GM10266 (cell line): ENCODE results near the gene C6orf15.

Experiments used
- DNase-seq: peaks from one replicate; pipeline ENCODE4 v3.0.0; 2012; ENCODE audit errors: extremely low spot score
- TF ChIP-seq, protein P1 (sequence below): IDR thresholded peaks from 2 replicates; pipeline ENCODE4 v1.5.1; 2012; ENCODE audit warnings: mild to moderate bottlenecking, low read depth; ENCODE audit not compliant: control insufficient read depth, insufficient read depth; ENCODE audit errors: missing control alignments

The C6orf15 gene

DNA sequence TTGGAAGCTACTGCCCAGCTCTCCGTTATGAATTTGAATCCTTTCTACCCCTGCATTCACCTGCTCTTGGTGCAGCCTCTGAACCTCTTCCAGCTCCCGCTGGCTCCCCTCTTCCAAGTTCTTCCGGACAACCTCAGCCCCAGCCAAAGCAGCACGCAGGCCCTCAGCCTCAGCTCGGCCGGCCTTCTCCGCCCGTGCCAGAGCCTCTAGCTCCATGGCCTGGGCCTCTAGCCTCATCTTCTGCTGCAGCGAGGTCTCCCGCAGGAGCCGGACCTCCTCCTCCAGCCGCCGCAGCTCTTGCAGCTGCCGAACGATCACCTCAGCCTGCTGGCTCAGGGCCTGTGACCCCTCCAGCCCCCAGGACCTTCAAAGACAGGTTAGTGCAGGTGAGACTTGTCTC is 42.1 kb upstream of the C6orf15 start:
- TF ChIP-seq, protein P1, sequence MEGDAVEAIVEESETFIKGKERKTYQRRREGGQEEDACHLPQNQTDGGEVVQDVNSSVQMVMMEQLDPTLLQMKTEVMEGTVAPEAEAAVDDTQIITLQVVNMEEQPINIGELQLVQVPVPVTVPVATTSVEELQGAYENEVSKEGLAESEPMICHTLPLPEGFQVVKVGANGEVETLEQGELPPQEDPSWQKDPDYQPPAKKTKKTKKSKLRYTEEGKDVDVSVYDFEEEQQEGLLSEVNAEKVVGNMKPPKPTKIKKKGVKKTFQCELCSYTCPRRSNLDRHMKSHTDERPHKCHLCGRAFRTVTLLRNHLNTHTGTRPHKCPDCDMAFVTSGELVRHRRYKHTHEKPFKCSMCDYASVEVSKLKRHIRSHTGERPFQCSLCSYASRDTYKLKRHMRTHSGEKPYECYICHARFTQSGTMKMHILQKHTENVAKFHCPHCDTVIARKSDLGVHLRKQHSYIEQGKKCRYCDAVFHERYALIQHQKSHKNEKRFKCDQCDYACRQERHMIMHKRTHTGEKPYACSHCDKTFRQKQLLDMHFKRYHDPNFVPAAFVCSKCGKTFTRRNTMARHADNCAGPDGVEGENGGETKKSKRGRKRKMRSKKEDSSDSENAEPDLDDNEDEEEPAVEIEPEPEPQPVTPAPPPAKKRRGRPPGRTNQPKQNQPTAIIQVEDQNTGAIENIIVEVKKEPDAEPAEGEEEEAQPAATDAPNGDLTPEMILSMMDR: no peak

DNA sequence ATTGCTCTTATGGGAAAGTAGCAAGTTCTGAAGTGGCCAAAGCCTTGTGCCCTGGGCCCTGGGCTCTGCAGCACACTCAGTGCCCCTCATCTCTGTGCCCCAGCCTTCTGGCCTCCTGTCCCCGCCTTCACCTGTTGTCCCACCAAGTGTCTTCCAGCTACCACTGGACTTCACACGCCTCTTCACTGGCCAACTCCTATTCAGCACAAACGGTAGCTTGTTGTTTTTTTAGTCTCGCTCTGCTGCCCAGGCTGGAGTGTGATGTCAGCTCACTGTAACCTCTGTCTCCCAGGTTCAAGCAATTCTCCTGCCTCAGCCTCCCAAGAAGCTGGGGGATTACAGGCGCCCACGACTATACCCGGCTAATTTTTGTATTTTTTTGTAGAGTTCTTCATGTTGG is 40.4 kb upstream of the C6orf15 start:
- DNase-seq: no peak
- TF ChIP-seq, protein P1: no peak

More for the DNA sequence above, 42.1 kb upstream of the C6orf15 start:
- DNase-seq: no peak

DNA sequence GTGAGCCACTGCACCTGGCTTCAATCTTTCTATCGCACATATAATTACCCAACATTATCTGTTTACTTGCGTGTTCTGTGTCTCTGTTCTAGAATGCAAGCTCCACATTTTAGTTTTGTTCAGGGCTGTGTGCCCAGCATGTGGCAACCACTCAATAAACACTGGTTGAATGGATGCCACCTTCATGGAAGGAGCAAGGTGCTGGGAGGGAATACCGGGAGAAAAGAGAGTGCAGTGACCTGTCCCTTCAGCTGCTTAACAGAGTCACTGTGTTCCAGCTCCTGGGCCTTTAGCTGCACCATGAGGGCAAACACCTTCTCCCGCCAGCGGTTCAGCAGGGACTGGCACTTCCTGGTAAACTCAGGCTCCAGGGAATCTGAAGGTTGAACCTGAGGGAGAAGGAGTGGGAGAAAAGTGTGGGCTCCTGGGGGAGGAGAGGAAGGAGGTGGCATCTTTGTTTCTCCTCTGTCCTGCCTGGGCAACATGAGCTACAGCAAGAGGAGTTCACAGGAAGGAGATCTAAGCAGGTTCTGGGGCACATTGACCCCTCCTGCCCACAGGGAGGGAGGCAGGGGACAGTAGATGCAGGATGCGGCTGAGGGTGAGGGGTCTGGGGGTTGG is 37.6 kb upstream of the C6orf15 start:
- TF ChIP-seq, protein P1: no peak

DNA sequence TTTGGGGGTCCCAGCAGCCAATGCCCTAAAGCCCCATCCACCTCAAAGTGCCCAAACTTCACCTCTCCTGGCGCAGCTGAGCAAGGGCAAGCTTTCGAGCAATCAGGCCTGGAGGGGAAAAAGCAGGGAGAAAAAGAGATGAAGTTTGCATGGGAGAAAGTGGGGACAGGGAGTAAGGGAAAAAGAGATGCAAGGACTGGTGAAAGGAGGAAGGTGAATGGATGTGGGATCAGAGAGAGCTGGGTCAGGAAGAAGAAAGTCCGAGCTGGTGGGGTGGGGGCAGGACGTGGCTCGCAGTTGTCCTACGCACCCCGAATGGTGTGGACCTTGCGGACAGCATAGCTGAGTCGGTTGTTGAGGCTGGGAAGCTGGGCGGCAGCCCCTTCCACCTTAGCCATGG is 33.0 kb upstream of the C6orf15 start:
- DNase-seq: no peak
- TF ChIP-seq, protein P1: no peak

More for the DNA sequence above, 37.6 kb upstream of the C6orf15 start:
- no peak for DNase-seq

DNA sequence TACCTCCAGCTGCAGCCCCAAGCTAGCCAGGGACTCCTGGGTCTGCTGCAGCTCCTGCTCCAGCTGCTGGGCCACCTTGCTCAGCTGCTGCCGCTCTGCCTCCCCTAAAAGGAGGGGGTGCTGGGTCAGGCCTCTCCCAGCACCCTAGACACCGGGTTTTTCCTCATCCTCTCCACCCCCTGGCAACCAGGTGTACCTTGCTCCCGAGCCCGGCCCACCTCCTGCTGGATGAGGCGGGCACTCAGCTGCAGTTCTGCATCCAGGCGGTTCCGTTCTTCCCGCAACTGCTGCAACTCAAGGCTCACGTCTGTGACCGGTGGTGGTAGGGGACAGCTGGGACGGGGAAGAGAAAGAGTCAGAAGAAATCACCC is 32.6 kb upstream of the C6orf15 start:
- TF ChIP-seq, protein P1: no peak
- no peak for DNase-seq

DNA sequence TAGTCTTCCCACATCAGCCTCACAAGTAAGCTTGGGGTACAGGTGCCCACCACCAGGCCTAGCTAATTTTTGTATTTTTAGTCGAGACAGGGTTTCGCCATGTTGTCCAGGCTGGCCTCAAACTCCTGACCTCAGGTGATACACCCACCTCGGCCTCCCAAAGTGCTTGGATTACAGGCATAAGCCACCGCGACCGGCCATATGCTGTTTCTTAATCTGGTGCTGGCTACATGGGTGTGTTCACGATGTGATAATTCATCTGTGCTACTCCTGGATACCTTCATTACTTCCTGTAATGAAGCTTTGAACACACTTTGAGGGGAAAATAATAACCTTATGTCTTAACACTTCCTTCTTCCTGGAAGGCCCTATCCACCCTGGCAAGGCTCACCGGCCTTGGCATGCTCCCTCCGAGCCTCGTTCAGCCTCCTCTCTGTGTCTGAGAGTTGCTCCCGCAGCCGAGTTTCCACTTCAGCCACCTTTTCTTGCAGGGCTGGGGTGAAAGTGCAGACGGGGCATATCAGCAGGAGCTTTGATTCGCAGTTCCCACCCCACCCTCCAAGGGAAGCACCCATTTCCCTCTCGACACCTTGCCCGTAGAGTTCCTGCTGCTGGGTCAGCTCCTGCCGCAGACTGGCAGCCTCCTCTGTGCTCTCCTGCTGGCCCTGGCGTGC is 32.1 kb upstream of the C6orf15 start:
- TF ChIP-seq, protein P1: no peak
- DNase-seq: no peak

DNA sequence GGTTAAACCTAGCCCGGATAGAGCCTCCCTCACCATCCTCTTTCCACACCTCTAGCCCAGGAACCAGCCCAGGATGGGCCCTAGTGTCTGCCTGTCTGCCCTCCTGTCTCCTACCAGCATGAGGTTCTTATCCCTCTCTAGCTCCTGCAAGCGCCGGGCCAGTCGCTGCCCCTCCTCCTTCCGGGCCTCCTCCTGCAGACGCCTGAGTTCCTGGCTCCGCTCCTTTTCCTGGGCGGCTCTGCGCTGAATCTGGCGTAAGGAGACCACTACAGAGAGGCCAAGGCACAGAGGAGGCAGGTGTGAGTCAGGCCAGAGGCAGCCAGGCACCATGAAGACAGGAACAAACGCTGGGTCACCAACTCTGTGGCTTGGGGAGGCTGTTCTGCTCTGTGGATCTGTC is 30.8 kb upstream of the C6orf15 start:
- TF ChIP-seq, protein P1: no peak
- DNase-seq: no peak
